HFF-Myc (cell line): ENCODE results near the gene CAPN7.
A peak's percentile ranks its signal among the peaks of the same experiment; 100 is the strongest.

Experiments
- DNase-seq: peaks from one replicate; pipeline ENCODE4 v3.0.0-alpha.2; 2011; ENCODE audit warnings: low read depth; ENCODE audit errors: extremely low read depth
- H3K4me3 ChIP-seq: replicated peaks from 2 replicates; pipeline ENCODE4 v1.5.1; 2011; ENCODE audit warnings: low read depth, mild to moderate bottlenecking, control low read depth, low read length
- TF ChIP-seq, protein P1 (sequence below): IDR thresholded peaks from 2 replicates; pipeline ENCODE4 v1.5.1; 2012; ENCODE audit warnings: mild to moderate bottlenecking, low read depth, low read length, control low read depth; ENCODE audit errors: missing control alignments

The CAPN7 gene

DNA sequence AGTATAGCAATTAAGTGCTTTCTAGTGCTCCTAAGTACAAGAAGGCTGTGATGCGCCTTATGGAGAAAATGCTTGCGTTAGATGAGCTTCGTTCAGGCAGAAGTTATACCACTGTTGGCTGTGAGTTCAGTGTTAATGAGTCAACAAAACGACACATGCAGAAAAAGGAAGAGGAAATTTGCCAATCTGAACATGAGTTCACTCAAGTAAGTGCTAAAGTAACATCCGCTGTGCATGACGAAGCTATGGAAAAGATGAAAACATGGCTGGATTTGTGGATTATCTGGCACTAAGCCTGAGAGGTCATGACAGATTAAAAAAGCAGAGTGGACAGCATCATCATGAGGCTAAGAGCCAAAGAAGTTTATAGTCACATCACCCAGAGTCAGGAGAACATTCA, 89.5 kb downstream of the CAPN7 start:
- TF ChIP-seq, protein P1, sequence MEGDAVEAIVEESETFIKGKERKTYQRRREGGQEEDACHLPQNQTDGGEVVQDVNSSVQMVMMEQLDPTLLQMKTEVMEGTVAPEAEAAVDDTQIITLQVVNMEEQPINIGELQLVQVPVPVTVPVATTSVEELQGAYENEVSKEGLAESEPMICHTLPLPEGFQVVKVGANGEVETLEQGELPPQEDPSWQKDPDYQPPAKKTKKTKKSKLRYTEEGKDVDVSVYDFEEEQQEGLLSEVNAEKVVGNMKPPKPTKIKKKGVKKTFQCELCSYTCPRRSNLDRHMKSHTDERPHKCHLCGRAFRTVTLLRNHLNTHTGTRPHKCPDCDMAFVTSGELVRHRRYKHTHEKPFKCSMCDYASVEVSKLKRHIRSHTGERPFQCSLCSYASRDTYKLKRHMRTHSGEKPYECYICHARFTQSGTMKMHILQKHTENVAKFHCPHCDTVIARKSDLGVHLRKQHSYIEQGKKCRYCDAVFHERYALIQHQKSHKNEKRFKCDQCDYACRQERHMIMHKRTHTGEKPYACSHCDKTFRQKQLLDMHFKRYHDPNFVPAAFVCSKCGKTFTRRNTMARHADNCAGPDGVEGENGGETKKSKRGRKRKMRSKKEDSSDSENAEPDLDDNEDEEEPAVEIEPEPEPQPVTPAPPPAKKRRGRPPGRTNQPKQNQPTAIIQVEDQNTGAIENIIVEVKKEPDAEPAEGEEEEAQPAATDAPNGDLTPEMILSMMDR, result no peak
- peak; percentile 67 for DNase-seq
- H3K4me3 ChIP-seq, result no peak overlapping the region

DNA sequence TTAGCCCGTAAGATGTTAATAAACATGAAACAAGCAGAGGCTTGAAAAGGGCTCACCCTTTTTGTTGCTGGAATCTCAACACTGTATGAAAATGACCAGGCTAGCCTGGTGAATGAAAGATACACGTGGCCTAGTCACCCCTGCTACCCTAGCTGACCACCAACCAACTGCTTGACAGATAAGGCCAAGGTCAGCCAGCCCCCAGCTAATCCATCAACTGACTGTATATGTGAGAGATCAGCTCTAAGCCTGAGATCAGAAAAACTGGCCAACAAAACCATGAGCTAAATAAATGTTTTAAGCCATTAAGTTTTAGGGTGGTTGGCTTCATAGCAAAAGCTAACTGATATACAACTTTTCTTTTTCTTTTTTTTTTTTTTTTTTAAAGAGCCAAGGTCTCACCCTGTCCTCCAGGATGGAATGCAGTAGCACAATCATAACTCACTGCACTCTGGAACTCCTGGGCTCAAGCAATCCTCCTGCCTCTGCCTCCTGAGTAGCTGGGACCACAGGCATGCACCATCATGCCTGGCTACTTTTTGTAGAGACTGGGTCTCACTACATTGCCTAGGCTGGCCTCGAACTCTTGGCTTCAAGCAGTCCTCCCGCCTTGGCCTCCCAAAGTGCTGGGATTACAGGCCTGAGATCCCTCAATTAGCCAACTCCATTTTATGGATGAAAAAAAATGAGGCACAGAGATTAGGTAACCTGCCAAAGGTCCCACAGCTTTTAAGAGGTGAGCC, 91.7 kb downstream of the CAPN7 start:
- no peak overlapping the region for H3K4me3 ChIP-seq
- TF ChIP-seq, protein P1, result no peak
- DNase-seq, result no peak

DNA sequence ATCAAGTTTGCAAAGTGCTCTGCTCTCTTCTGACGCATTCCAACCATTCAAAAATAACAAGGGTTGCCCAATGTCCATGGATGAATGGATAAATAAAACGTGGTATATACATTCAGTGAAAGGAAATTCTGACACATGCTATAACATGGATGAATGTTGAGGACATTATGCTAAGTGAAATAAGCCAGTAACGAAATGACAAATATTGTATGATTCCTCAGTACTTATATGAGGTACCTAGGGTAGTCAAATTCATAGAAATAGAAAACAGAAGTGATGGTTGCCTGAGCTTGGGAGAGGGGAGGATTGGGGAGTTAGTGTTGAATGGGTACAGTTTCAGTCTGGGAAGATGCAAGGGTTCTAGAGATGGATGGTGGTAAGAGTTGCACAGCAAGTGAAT, 92.5 kb downstream of the CAPN7 start:
- no peak overlapping the region for H3K4me3 ChIP-seq
- no peak for DNase-seq
- TF ChIP-seq, protein P1, result no peak

DNA sequence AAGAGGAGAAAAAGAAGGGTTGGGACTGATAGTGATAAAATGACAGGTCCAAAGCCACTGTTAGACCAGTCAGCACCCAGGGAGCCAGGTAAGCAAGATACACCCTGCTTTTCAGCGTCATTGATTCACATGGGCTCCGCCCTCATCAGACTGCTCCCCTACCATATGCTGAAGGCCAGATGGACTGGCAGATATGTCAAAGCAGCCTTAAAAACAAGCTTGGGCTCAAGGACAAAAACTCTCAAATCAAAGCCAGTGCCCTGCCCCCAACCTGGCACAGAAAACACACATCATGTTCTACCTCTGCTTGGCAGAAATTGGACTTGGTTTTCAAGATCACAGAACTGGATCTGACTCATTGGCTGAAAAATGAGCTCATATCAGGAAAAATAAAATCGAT, 93.0 kb downstream of the CAPN7 start:
- no peak for DNase-seq
- no peak overlapping the region for H3K4me3 ChIP-seq
- TF ChIP-seq, protein P1, result no peak

DNA sequence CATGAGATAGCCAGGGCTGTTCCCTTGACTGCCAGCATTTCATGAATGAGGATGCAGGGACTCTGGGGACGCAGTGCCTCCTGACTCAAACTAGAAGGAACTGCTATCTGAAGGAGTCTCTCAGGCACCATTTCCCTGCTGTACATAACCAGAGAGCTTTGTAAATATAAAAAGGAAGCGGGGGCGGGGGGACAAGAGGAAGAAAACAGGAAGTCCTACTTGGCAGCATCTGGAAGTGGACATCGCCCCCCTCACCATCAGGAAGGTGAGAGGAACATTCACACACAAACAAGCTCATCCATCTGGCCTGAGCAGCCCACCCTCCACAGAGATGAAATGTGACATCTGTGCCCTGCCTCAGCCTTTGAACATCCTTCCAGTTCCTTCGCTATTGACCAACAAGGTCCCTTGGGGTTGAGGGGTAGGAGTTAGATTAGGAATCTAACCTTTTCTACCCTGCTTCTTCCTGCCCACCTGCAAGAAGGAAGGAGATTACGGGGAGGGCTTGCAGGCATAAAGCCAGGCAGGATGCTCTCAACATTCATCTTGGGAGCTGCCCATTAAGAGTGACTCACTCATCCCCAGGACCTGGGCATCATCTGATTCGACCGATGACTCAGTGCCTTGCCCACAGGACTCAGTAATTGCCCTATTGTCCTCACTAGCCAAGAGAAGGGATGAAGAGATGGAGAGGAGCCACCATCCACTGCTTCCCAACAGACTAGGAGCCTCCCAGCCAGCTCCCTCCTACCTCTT, 94.5 kb downstream of the CAPN7 start:
- TF ChIP-seq, protein P1, result no peak
- H3K4me3 ChIP-seq, result no peak overlapping the region
- DNase-seq, result no peak

DNA sequence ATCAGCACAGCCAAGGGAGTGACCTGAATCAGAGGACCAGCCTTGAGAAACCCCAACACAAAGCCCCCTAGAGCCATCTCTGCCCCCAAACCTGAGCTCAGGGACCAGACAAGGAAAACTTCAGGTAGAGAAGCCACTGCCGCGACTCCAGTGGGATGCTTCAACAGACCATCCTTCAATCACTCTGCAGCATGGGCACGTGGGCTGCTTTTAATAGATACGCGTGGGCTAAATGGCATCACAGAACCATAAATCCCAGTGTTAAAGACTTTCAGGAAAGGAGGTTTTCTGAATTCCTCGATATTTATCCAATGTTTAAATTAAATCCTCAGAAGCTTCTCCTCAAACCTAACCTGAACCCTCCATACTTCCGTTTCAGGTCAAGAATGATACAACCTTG, 95.7 kb downstream of the CAPN7 start:
- TF ChIP-seq, protein P1, result no peak
- no peak for DNase-seq
- H3K4me3 ChIP-seq, result no peak overlapping the region
